Measurements from ENCODE around the gene PLCL2. TPM values are rescaled to one million over a fixed set of nuclear protein-coding genes. Genes with fewer than 3 reads are reported as not detected.

The PLCL2 gene
- total RNA-seq, 1 experiment from 2014 or later: 0.07 TPM

DNA sequence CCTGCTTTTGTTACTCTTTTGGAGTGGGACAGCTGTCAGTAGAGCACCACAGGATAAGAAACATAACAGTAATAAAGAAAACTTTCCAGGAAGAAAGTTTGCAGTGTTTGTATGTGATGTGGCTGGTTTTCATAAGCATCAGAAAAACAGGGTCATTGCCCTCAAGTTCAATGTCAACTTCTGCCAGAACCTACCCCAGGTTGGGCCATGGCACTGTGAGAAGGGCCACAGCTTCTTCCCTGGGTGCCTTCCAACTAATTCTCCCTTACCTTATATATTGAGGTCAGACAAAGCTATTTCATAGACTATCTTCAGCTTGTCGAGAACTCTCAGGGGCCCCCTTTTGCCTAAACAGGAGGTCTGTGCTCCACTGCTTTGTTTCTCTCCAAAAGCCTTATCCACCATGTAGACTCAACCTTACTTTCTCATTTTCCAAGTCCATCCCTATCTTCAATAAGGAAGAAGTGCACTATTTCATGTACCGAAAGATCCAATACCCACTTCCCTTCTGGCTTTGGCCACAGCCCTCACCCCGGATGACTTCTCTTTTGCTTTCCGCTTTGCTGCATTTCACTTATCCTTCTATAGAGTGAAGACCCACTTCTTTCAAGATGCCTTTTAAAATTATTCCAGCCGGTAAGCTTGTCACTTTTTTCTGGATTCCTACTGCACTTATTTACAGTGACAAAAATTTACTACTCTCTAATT lies 38.2 kb upstream of the PLCL2 start:
- no peaks in the 10 kb centered on the region; the same call in 1 of the 2 replicates for H3K27me3 ChIP-seq (replicated peaks; ENCODE audit: control insufficient read depth, insufficient read depth, low read length)
- Mint-ChIP-seq H3K27ac (ENCODE audit: unreplicated experiment) (no peak overlapping the region), H3K36me3 (ENCODE audit: insufficient read depth, unreplicated experiment) (no peaks in the 10 kb centered on the region), H3K9me3 (ENCODE audit: unreplicated experiment) (no peaks in the 10 kb centered on the region), H3K27me3 (ENCODE audit: insufficient read depth, unreplicated experiment) (peaks cover 27% of the 10 kb centered on the region), H3K4me1 (ENCODE audit: low read depth, unreplicated experiment) (no peaks in the 10 kb centered on the region), H3K4me3 (ENCODE audit: unreplicated experiment) (no peak overlapping the region)
- TF ChIP-seq, protein P1, sequence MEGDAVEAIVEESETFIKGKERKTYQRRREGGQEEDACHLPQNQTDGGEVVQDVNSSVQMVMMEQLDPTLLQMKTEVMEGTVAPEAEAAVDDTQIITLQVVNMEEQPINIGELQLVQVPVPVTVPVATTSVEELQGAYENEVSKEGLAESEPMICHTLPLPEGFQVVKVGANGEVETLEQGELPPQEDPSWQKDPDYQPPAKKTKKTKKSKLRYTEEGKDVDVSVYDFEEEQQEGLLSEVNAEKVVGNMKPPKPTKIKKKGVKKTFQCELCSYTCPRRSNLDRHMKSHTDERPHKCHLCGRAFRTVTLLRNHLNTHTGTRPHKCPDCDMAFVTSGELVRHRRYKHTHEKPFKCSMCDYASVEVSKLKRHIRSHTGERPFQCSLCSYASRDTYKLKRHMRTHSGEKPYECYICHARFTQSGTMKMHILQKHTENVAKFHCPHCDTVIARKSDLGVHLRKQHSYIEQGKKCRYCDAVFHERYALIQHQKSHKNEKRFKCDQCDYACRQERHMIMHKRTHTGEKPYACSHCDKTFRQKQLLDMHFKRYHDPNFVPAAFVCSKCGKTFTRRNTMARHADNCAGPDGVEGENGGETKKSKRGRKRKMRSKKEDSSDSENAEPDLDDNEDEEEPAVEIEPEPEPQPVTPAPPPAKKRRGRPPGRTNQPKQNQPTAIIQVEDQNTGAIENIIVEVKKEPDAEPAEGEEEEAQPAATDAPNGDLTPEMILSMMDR (IDR thresholded peaks at IDR 0.05; ENCODE audit: insufficient read depth in 1 of 2, low read depth in 1 of 2, low read length in 1 of 2, severe bottlenecking in 1 of 2, unreplicated experiment in 1 of 2): no peak
- DNase-seq: no peak
- ChIA-PET POLR2A (no interaction called here), CTCF (no interaction called here)
- H3K36me3 ChIP-seq (ENCODE audit: control insufficient read depth, insufficient read depth, low read length): no peaks in the 10 kb centered on the region
- H3K4me3 ChIP-seq (ENCODE audit: low read depth, low read length): no peak overlapping the region
- H3K9me3 ChIP-seq: no peaks in the 10 kb centered on the region
- intact Hi-C loops (cut with micrococcal nuclease; ENCODE audit: unreplicated experiment): loop anchor here (10.0 kb wide), 1 partner anchor 242 kb away; the partner anchor contains the start of gene DAZL
- no peaks in the 10 kb centered on the region for H3K4me1 ChIP-seq
- no TSS peak for BruUV-seq (replicated peaks)

DNA sequence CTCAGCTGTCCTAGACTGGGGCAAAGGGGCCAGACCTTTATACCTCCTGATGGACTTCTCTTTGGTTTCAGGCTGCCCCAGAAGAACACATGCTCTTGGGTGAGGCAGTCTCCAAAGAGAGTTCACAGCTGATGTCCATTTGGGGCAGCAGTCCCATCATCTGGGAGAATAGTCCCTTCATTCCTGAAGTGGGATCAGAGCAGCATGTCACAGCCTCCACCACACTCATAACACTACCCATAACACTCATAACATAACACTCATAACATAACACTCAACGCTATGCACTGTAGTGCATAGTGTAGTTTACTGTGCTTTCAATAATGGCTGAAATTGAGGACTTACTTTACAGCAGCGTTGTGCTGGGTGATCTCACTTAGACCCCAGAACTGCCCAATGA lies 36.7 kb upstream of the PLCL2 start:
- no peaks in the 10 kb centered on the region for H3K9me3 ChIP-seq
- POLR2A ChIA-PET: no interaction called here
- Mint-ChIP-seq H3K36me3 (ENCODE audit: insufficient read depth, unreplicated experiment) (no peaks in the 10 kb centered on the region), H3K27ac (ENCODE audit: unreplicated experiment) (no peak overlapping the region), H3K9me3 (ENCODE audit: unreplicated experiment) (no peaks in the 10 kb centered on the region), H3K4me1 (ENCODE audit: low read depth, unreplicated experiment) (no peaks in the 10 kb centered on the region), H3K4me3 (ENCODE audit: unreplicated experiment) (no peak overlapping the region), H3K27me3 (ENCODE audit: insufficient read depth, unreplicated experiment) (peaks cover 24% of the 10 kb centered on the region)
- intact Hi-C loops (cut with micrococcal nuclease; ENCODE audit: unreplicated experiment): loop anchor here (10.0 kb wide), 1 partner anchor 243 kb away; the partner anchor contains the start of gene DAZL
- CTCF ChIA-PET: no interaction called here
- DNase-seq: no peak
- BruUV-seq (replicated peaks): no TSS peak
- H3K4me1 ChIP-seq: no peaks in the 10 kb centered on the region
- H3K27me3 ChIP-seq (replicated peaks; ENCODE audit: control insufficient read depth, insufficient read depth, low read length): no peaks in the 10 kb centered on the region
- H3K4me3 ChIP-seq (ENCODE audit: low read depth, low read length): no peak overlapping the region
- H3K36me3 ChIP-seq (ENCODE audit: control insufficient read depth, insufficient read depth, low read length): no peaks in the 10 kb centered on the region
- TF ChIP-seq, protein P1 (IDR thresholded peaks at IDR 0.05; ENCODE audit: insufficient read depth in 1 of 2, low read depth in 1 of 2, low read length in 1 of 2, severe bottlenecking in 1 of 2, unreplicated experiment in 1 of 2): no peak

DNA sequence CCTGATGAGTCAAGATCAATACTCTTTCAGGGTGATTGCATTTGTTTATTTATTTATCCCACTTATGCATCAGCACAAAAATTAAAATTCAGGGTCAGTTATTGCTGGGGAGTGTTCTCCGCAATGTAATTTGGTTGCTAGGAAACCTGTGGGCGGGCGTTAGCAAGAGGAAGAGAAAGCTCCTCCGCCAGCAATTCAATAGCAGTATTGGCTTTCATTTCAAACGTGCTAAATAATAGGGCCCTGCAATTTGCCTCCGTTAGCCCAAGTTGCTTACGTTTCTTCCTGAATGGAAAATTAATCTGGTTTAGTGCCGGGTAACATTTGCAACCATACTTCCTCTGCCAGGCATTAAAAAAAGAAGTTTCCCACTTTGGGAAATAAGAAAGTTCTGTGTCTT lies 35.5 kb upstream of the PLCL2 start:
- Mint-ChIP-seq H3K9me3 (ENCODE audit: unreplicated experiment) (no peaks in the 10 kb centered on the region), H3K4me1 (ENCODE audit: low read depth, unreplicated experiment) (no peaks in the 10 kb centered on the region), H3K27ac (ENCODE audit: unreplicated experiment) (no peak overlapping the region), H3K36me3 (ENCODE audit: insufficient read depth, unreplicated experiment) (no peaks in the 10 kb centered on the region), H3K27me3 (ENCODE audit: insufficient read depth, unreplicated experiment) (peaks cover 24% of the 10 kb centered on the region), H3K4me3 (ENCODE audit: unreplicated experiment) (no peak overlapping the region)
- H3K27me3 ChIP-seq (replicated peaks; ENCODE audit: control insufficient read depth, insufficient read depth, low read length): no peaks in the 10 kb centered on the region
- intact Hi-C loops (cut with micrococcal nuclease; ENCODE audit: unreplicated experiment): loop anchor here (10.0 kb wide), 1 partner anchor 244 kb away; the partner anchor contains the start of gene DAZL
- no peaks in the 10 kb centered on the region for H3K9me3 ChIP-seq
- TF ChIP-seq, protein P1 (IDR thresholded peaks at IDR 0.05; ENCODE audit: insufficient read depth in 1 of 2, low read depth in 1 of 2, low read length in 1 of 2, severe bottlenecking in 1 of 2, unreplicated experiment in 1 of 2): no peak
- H3K4me3 ChIP-seq (ENCODE audit: low read depth, low read length): no peak overlapping the region
- ChIA-PET CTCF (no interaction called here), POLR2A (no interaction called here)
- BruUV-seq (replicated peaks): no TSS peak
- H3K36me3 ChIP-seq (ENCODE audit: control insufficient read depth, insufficient read depth, low read length): no peaks in the 10 kb centered on the region
- H3K4me1 ChIP-seq: no peaks in the 10 kb centered on the region
- DNase-seq: no peak
